ENCODE results near the gene TAX1BP1.

GRCh38 chr7:27795977-27796376, 56.0 kb downstream of the TAX1BP1 start:
- TF ChIP-seq CTCF (conservative IDR thresholded peaks at IDR 0.05; ENCODE audit: low read length): no peak
- TF ChIP-seq EZH2phosphoT487 (IDR thresholded peaks at IDR 0.05; ENCODE audit: borderline replicate concordance, low read depth, low read length): no peak

Measured in OCI-LY7 (cell line).